ENCODE measurements around the gene SMIM10L2A.
"Not testable (repeated sequence)": the region's sequence is repeated elsewhere in the genome, so short reads cannot be mapped to it uniquely, and the experiment has no call there.

The SMIM10L2A gene

DNA sequence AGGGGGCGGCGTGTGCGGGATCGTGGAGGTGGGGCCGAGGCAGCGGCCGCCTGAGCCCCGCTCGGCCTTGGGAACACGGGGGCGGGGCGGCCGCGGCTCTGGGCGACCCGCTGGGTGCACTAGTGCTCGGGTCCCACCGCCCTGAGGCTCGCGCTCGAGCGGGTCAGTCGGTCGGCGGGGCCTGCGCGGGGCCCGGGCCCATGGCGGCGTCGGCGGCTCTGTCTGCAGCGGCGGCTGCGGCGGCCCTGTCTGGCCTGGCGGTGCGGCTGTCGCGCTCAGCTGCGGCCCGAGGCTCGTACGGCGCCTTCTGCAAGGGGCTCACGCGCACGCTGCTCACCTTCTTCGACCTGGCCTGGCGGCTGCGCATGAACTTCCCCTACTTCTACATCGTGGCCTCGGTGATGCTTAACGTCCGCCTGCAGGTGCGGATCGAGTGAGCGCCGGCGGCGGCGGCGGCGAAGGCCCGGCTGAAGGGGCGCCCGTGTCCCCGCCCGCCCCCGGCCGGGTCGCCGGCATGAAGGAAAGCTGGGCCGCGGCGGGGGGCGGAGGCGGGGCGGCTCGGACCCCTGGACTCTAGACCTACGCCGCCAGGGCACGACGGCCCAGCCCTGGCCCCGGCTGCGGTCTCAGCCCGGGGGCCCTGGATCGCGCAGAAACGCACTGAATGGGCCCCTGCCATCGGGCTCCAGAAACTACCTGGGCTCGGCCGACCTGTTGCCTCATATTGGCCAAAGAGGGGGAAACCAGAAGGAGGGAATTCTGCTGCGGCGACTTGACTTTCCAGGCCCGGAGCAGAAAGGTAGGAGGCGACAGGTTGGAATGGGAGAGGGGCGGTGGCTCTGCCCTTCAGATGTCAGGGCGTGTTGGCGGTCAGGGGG lies at the start of gene SMIM10L2A:
TSS of gene SMIM10L2A (plus strand) at position 13 of the 878 bp plus-strand sequence. CDS start at position 201, 188 bp downstream.
- no peak for DNase-seq

GRCh38 chrX:135373357-135373756 lies 48.4 kb upstream of the SMIM10L2A start:
- DNase-seq: no peak

- DNase-seq: no peak
Observed at GRCh38 chrX:135382260-135382659, 39.5 kb upstream of the SMIM10L2A start.

DNA sequence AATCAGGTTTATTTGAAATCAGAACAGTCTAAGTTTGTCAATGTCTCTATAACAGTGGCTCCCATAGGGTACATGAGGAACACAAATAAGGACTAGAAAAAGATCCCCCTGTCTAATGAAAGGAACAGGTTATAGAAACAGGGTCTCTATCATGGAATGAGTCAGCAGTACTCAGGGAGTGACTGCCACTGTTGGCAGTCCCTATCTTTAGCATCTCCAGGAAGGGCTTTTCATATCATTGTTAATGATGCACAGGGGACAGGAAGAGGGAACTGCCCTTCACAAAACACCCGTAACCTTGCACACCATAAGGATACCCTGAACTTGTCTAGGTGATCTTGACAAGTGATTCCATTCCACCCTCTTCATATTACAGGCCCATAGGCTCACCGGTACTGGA lies 38.5 kb upstream of the SMIM10L2A start:
- DNase-seq: no peak

- no peak for DNase-seq
Observed at GRCh38 chrX:135384161-135384836, 37.4 kb upstream of the SMIM10L2A start.

DNA sequence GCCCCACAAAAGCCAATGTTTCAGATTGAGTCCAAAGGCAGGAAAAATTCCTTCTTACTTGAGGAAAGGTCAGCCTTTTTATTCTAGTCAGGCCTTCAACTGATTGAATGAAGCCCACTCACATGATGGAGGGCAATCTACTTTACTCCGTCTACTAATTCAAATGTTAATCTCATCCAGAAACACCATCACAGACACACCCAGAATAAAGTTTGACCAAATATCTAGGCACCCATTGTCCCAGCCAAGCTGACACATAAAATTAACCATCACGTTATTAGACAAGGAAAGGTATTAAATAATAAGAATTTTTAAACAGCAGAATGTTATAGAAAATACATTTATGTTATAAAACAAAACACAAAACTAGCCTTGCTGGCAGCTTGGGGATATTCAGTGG lies 32.9 kb upstream of the SMIM10L2A start:
- no peak for DNase-seq

DNA sequence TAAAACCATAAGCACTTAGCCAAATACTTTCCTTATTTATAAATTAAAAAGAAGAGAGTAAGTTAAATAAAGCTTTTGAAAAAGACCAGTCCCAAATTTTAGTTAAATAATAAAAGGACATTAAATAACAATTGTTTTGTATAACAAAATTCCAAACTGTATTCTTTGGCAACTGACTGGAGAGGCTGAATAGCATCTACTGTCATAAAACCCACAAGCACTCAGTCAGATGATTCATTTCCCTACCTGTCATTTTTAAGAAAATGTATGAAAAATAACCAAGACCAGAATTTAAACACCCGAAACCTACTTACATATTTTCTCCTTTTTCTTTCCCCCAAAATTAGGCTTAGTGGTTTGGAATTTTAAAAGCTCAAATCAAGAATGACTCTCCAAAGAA lies 32.5 kb upstream of the SMIM10L2A start:
- no peak for DNase-seq

GRCh38 chrX:135389717-135390116 lies 32.0 kb upstream of the SMIM10L2A start:
- no peak for DNase-seq

DNA sequence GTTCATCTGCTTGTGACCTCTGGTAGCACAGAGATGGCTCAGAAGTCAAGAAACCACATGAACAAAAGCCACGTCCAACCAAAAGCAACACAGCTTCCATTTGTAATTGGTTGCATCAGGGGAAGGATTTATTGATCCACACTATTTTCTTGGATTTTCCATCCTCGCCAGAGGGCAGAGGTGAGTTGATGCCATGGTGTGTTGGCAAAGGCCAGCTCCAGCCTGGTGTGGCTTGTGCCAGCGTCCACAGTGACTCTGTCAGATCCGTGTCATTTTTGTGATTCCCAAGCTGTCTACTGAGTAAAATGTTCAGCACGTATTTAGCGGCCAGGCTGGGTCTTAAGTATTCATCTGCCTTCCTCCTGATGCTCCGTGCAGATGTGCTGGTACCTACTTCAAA lies 30.0 kb upstream of the SMIM10L2A start:
- no peak for DNase-seq

GRCh38 chrX:135393051-135393450 lies 28.7 kb upstream of the SMIM10L2A start:
- no peak for DNase-seq

DNA sequence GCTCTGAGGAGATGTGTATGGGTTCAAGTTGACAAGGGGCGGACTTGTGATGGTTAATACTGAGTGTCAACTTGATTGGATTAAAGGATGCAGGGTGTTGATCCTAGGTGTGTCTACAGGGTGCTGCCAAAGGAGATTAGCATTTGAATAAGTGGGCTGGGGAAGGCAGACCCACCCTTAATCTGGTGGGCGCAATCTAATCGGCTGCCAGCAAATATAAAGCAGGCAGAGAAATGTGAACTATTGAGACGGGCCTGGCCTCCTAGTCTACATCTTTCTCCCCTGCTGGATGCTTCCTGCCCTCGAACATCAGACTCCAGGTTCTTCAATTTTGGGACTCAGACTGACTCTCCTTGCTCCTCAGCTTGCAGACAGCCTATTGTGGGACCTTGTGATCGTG lies 26.7 kb upstream of the SMIM10L2A start:
- no peak for DNase-seq

DNA sequence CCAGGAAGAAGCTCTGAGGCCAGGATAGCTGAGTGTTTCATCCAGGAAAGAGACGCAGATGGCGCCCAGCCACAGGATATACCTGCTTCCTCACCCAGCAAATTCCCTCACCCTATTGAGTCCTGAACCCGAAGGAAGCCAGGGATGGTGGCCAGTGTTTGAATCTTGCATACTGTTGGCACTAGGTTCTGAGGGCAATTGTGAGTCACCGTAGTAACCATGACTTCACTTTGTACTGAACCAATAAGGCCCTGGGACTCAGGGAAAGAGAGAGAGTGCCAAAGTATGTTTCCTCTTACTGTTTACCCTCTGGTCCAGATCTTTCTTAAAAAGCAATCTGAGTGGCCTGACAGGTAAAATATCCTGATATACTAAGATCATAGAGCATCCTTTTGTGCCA lies 25.6 kb upstream of the SMIM10L2A start:
- no peak for DNase-seq

- no peak for DNase-seq
Observed at GRCh38 chrX:135396566-135396965, 25.2 kb upstream of the SMIM10L2A start.

GRCh38 chrX:135397652-135398051 lies 24.1 kb upstream of the SMIM10L2A start:
- DNase-seq: no peak

- DNase-seq: no peak
Observed at GRCh38 chrX:135403374-135403773, 18.4 kb upstream of the SMIM10L2A start.

- DNase-seq: not testable (repeated sequence)
Observed at GRCh38 chrX:135406428-135406827, 15.3 kb upstream of the SMIM10L2A start.

- DNase-seq: no peak
Observed at GRCh38 chrX:135408794-135409193, 12.9 kb upstream of the SMIM10L2A start.

- DNase-seq: no peak
Observed at GRCh38 chrX:135410861-135411627, 10.7 kb upstream of the SMIM10L2A start.

GRCh38 chrX:135411893-135412292 lies 9.9 kb upstream of the SMIM10L2A start:
- no peak for DNase-seq

DNA sequence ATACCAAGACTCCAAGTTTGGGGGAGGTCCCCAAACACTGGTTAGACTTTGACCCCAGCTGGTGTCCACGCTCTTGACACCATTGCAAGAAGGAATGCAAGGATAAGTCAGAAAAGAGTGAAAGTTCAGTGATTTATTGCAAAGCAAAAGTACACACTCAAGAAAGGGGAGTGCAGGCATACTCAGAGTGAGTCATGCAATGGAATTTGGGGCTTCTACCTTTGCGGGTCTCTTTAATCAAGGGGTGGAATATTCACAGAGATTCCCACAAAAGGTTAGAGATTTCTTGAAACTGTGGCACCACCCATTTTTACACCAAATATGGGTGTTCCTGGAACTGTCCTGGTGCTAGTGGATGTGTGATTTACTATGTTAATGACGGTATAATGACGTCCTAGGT lies 5.2 kb upstream of the SMIM10L2A start:
- no peak for DNase-seq

DNA sequence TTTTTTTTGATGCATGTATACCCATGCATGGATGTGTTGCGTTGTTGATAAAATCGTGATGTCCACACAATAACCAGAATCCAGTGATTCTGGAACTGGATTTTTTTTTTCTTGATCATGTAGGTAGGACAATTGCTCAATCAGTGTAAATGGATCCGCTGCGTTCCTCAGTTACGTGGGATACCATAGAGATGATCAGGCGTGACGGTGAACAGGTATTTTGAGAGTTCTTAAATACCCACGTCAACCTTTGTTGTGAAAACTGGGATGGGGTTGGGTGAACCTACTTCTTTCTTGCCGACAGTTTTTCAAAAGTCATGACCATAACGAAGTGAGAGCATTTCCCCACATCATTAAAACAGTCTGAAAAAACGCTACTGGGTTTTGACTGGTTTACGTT lies 913 bp upstream of the SMIM10L2A start:
- DNase-seq: no peak

GRCh38 chrX:135421537-135421931 lies 210 bp upstream of the SMIM10L2A start:
- DNase-seq: no peak

DNA sequence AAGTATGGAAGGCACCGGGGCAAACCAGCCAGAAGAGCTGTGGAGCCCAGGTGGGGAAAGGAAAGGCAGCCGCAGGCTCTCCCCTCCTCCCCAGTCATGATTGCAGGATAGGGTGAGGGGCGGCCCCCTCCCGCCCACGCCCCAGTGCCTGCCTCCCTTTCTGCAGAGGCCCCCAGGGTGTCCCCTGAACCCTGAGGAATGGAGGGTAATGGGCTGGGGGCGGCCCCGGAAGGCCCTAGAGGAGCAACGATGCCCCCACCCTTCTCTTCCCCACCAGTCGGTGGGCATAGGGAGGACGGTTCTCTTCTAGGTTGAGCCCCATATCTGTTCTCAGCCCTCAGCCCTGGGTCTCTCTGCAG lies 1.0 kb downstream of the SMIM10L2A start:
- DNase-seq: not testable (repeated sequence)
